Stimulated activated CD4-positive, alpha-beta T cell treated with anti-CD3 and anti-CD28 coated beads, Interleukin-1b, Interleukin-23, amount 100 ng/mL, for 4 hours (primary cell): ENCODE data around the gene UXS1.

ENCODE experiments used
- DNase-seq, 2 donors: peaks; one replicate each; pipeline ENCODE4 v3.0.0-alpha.2; 2020; ENCODE audit warnings: low read depth in 2 of 2

The UXS1 gene

GRCh38 chr2:106161938-106162820 is 31.9 kb downstream of the UXS1 start:
- no peak for DNase-seq

GRCh38 chr2:106161341-106161740 is 32.8 kb downstream of the UXS1 start:
- DNase-seq, result no peak

GRCh38 chr2:106160786-106161261 is 33.3 kb downstream of the UXS1 start:
- no peak for DNase-seq

- peak; percentile 27 to 57 for DNase-seq
Observed at GRCh38 chr2:106159866-106160785, 34.0 kb downstream of the UXS1 start.

GRCh38 chr2:106158871-106159270 is 35.2 kb downstream of the UXS1 start:
- DNase-seq, result no peak

- no peak for DNase-seq
Observed at GRCh38 chr2:106158131-106158530, 36.0 kb downstream of the UXS1 start.

GRCh38 chr2:106157416-106157815 is 36.7 kb downstream of the UXS1 start:
- DNase-seq, result no peak

GRCh38 chr2:106156305-106157296 is 37.5 kb downstream of the UXS1 start:
- no peak for DNase-seq

- DNase-seq, result no peak
Observed at GRCh38 chr2:106153781-106154180, 40.3 kb downstream of the UXS1 start.

GRCh38 chr2:106147665-106148064 is 46.4 kb downstream of the UXS1 start:
- DNase-seq, result no peak

GRCh38 chr2:106147159-106147558 is 46.9 kb downstream of the UXS1 start:
- DNase-seq, result no peak

- DNase-seq, result peak in 1 of 2 donors; percentile 38
Observed at GRCh38 chr2:106144621-106145331, 49.3 kb downstream of the UXS1 start.

- no peak for DNase-seq
Observed at GRCh38 chr2:106143495-106144215, 50.4 kb downstream of the UXS1 start.

- no peak for DNase-seq
Observed at GRCh38 chr2:106142683-106143082, 51.4 kb downstream of the UXS1 start.

GRCh38 chr2:106140913-106141312 is 53.2 kb downstream of the UXS1 start:
- no peak for DNase-seq

- no peak for DNase-seq
Observed at GRCh38 chr2:106140113-106140512, 54.0 kb downstream of the UXS1 start.

GRCh38 chr2:106139238-106139935 is 54.7 kb downstream of the UXS1 start:
- no peak for DNase-seq

- DNase-seq, result no peak
Observed at GRCh38 chr2:106138543-106139237, 55.4 kb downstream of the UXS1 start.
